Endothelial cell of umbilical vein (primary cell): Measurements from ENCODE around the gene MS4A10. TPM values are rescaled to one million over a fixed set of nuclear protein-coding genes. Genes with fewer than 3 reads are reported as not detected.
"Not testable (repeated sequence)": the region's sequence is repeated elsewhere in the genome, so short reads cannot be mapped to it uniquely, and the experiment has no call there.

Experiments
- BruUV-seq: library from RNA; stranded (reverse); fragments of 400-500 nt; replicated peaks from 2 replicates; lab custom pipeline; 2021; lab: Mats Ljungman, UMichigan
- CTCF ChIA-PET: fragments of 300-600, 350-600 bp; sonication (Branson Sonifier 250); formaldehyde crosslinking; loops from one replicate; lab custom pipeline; 2021; ENCODE audit warnings: antibody characterized with exemption, inconsistent platforms; lab: Charles Lee
- POLR2A ChIA-PET: fragments of 300-600, 350-600 bp; sonication (Branson Sonifier 250); formaldehyde crosslinking; loops from one replicate; lab custom pipeline; 2021; ENCODE audit warnings: antibody characterized with exemption, inconsistent platforms; lab: Charles Lee
- DNase-seq: peaks from one replicate; pipeline ENCODE4 v3.0.0-alpha.2; 2011; ENCODE audit warnings: low read depth, low spot score
- FAIRE-seq: peaks from 2 replicates; lab custom pipeline; 2011; peaks lifted over from hg19 to GRCh38; lab: Jason Lieb, UNC
- H2AFZ ChIP-seq: 2 replicates; pipeline ENCODE4 v1.6.0; 2012; ENCODE audit warnings: low read depth, low read length, control low read depth, inconsistent platforms
- H3K27ac ChIP-seq: 2 replicates; pipeline ENCODE4 v1.5.1; 2011; ENCODE audit warnings: low read depth, mild to moderate bottlenecking, control low read depth, low read length, moderate library complexity; ENCODE audit not compliant: insufficient read depth
- H3K27me3 ChIP-seq, 2 experiments: 2 replicates each; pipeline versions ENCODE4 v1.6.0 to v1.6.1; 2011; ENCODE audit warnings: low read length in 2 of 2, mixed read lengths in 1 of 2; ENCODE audit not compliant: control insufficient read depth in 2 of 2, insufficient read depth in 2 of 2
- H3K36me3 ChIP-seq, 2 experiments: 2 replicates in 1 of 2; 3 replicates in 1 of 2; pipeline ENCODE4 v1.5.1; 2011; ENCODE audit warnings: low read length in 2 of 2, mild to moderate bottlenecking in 1 of 2, moderate library complexity in 1 of 2; ENCODE audit not compliant: control insufficient read depth in 2 of 2, insufficient read depth in 2 of 2; ENCODE audit errors: extremely low read depth in 1 of 2
- H3K4me1 ChIP-seq: 3 replicates; pipeline ENCODE4 v1.5.1; 2011; ENCODE audit warnings: mild to moderate bottlenecking, low read length; ENCODE audit not compliant: control insufficient read depth, insufficient read depth; ENCODE audit errors: extremely low read depth
- H3K4me2 ChIP-seq: 2 replicates; pipeline ENCODE4 v1.6.1; 2011; ENCODE audit warnings: low read length, control low read depth, mixed read lengths; ENCODE audit not compliant: insufficient read depth
- H3K4me3 ChIP-seq, 3 experiments: fragments of 200-600 bp in 1 of 3; sonication (generic), shearing (Covaris generic) in 1 of 3; replicated peaks in 1 of 3; 2 replicates each; pipeline ENCODE4 v1.5.1; 2011 to 2016; ENCODE audit warnings: control low read depth in 3 of 3, low read length in 3 of 3, mild to moderate bottlenecking in 2 of 3, inconsistent platforms in 1 of 3, low read depth in 1 of 3, moderate library complexity in 1 of 3; ENCODE audit not compliant: insufficient read depth in 1 of 3
- H3K79me2 ChIP-seq: 2 replicates; pipeline ENCODE4 v1.6.0; 2012; ENCODE audit warnings: low read length, inconsistent platforms; ENCODE audit not compliant: control insufficient read depth, insufficient read depth
- H3K9ac ChIP-seq: replicated peaks from 2 replicates; pipeline ENCODE3; 2011; ENCODE audit warnings: low read length, control low read depth; ENCODE audit not compliant: insufficient read depth; ENCODE audit errors: extremely low read depth
- H3K9me1 ChIP-seq: replicated peaks from 3 replicates; pipeline ENCODE4 v1.6.0; 2011; ENCODE audit warnings: mild to moderate bottlenecking, low read length; ENCODE audit not compliant: control insufficient read depth, insufficient read depth; ENCODE audit errors: extremely low read depth
- H3K9me3 ChIP-seq: replicated peaks from 2 replicates; pipeline ENCODE4 v1.5.1; 2012; ENCODE audit warnings: low read length, inconsistent platforms; ENCODE audit not compliant: control insufficient read depth, insufficient read depth
- H4K20me1 ChIP-seq: replicated peaks from 2 replicates; pipeline ENCODE3; 2011; ENCODE audit warnings: mild to moderate bottlenecking, low read length; ENCODE audit not compliant: control insufficient read depth, insufficient read depth; ENCODE audit errors: extremely low read depth
- POLR2A ChIP-seq: IDR thresholded peaks from 2 replicates; pipeline ENCODE4 v1.6.1; 2012; ENCODE audit warnings: low read depth, mild to moderate bottlenecking, control low read depth, low read length
- dilution Hi-C: fragments of 300-500 bp; cut with MboI; formaldehyde crosslinking; loops from one replicate; pipeline ENCODE4 v1.15.0; 2019; ENCODE audit warnings: low sequenced_read_pairs; ENCODE audit not compliant: extremely low pct_ligation_motif_present
- intact Hi-C: fragments of 100-400 bp; cut with micrococcal nuclease; formaldehyde crosslinking; loops from one replicate; pipeline ENCODE4 v1.10.0; 2022
- polyA plus RNA-seq, 4 experiments: library from polyadenylated mRNA; depleted of rRNA in 3 of 4; stranded (reverse) in 3 of 4; unstranded in 1 of 4; fragments of >200 nt; gene quantifications; 2 replicates each; pipeline versions ENCODE4 v1.2.1 to v1.2.3, GENCODE V29; 2011 to 2012; ENCODE audit warnings: missing spikeins in 1 of 4
- total RNA-seq: library from RNA; stranded (reverse); gene quantifications from 2 replicates; pipeline ENCODE4 v1.2.3, GENCODE V29; 2021

The MS4A10 gene
- total and polyA plus RNA-seq, 2 donors (not counting 3 experiments of a cell fraction or from before 2014, with no cell fraction given) = not detected

- CTCF ChIA-PET = interaction anchor here (1.2 to 3.6 kb wide), 4 partner anchors 9 to 78 kb away, joined by 3 to 26 read pairs (median 10); no protein-coding TSS in a partner anchor
- Histone ChIP-seq H3K4me1 (no peaks in the 10 kb centered on the region), H3K9me1 (no peaks in the 10 kb centered on the region), H3K27me3 (no peaks in the 10 kb centered on the region), H3K9me3 (no peaks in the 10 kb centered on the region), H3K9ac (no peak overlapping the region), H4K20me1 (no peaks in the 10 kb centered on the region), H3K36me3 (no peaks in the 10 kb centered on the region), H2AFZ (no peak overlapping the region), H3K79me2 (no peaks in the 10 kb centered on the region), H3K4me2 (no peak overlapping the region), H3K27ac (no peak overlapping the region), H3K4me3 (no peak overlapping the region)
- no peak for TF ChIP-seq POLR2A
- DNase-seq = no peak
- POLR2A ChIA-PET = no interaction called here
- FAIRE-seq = no peak
- intact Hi-C loops = loop anchor here (10.0 kb wide), 1 partner anchor 797 kb away; no protein-coding TSS in a partner anchor
- no TSS peak for BruUV-seq
- dilution Hi-C loops = no loop called here
Observed at GRCh38 chr11:60821827-60822599, 36.9 kb downstream of the MS4A10 start.

GRCh38 chr11:60823745-60824306 is 38.7 kb downstream of the MS4A10 start:
- H3K4me2 ChIP-seq, BruUV-seq, H4K20me1 ChIP-seq, H3K36me3 ChIP-seq, POLR2A ChIA-PET, H3K9me1 ChIP-seq, H3K79me2 ChIP-seq, H3K27ac ChIP-seq, H3K9me3 ChIP-seq, H3K4me1 ChIP-seq, H3K27me3 ChIP-seq, dilution Hi-C loops, H2AFZ ChIP-seq, FAIRE-seq, H3K4me3 ChIP-seq, H3K9ac ChIP-seq, DNase-seq: not testable (repeated sequence)
- CTCF ChIA-PET = interaction anchor here (0.6 to 1.9 kb wide), 6 partner anchors 10 to 1689 kb away, joined by 3 to 7 read pairs (median 4); no protein-coding TSS in a partner anchor
- intact Hi-C loops = loop anchor here (10.0 kb wide), 1 partner anchor 799 kb away; no protein-coding TSS in a partner anchor
